Pons (tissue), 1 donor: ENCODE measurements around the gene CREBBP.
A peak's percentile ranks its signal among the peaks of the same experiment; 100 is the strongest.

Experiments
- DNase-seq: peaks from one replicate; pipeline ENCODE4 v3.0.0-alpha.2; 2016; ENCODE audit warnings: low spot score

The CREBBP gene

DNA sequence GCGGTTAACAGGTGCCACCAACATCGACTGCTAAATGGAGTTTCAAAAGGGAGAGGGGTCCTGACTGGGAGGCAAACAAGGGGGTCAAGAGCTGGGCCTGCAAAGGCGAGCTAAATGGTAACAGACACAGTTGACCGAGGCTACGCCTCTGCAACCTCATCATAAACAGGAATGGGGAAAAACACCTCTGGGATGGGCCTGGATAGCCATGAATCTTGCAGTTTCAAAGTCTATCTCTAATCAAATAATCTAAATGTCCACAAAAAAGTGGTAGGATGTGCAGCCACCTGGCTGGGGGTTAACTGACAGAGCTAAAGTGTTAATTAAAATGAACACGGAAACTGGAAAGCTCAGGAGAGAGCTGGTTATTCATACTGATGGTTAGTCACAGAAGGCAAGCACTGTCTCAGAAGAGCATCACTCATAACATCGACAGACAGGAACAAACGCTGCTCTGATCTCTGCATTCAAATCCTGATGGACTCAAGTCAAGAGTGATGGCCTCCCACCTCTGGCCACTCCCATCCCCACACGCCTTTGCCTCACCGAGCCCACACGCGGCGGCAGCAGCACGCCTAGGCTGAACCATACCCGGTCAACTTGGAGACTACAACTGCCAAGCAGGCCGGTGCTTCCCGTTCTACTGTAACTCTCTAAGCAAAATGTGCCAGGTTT lies 56.3 kb downstream of the CREBBP start:
- no peak for DNase-seq

DNA sequence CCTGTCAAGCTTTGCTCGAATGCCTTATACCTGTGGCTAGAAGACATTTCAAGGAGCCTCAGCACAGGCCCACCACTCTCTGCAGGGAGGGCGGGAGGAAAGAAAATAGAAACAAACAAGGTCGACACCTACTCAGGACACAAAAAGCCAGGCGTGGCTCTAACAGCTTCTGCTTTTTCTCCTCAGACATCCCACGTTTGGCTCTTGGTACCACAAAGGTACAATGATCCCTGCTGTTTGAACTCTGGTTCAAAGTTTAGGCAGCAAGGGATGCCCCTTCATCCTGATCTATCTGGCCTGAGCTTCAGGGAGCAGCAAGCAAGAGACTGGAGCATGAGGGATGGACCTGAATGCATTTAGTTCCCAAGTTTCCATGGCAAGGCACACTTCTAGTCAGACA lies 57.1 kb downstream of the CREBBP start:
- DNase-seq = no peak

GRCh38 chr16:3822366-3823045 lies 58.0 kb downstream of the CREBBP start:
- no peak for DNase-seq

GRCh38 chr16:3821184-3821583 lies 59.3 kb downstream of the CREBBP start:
- DNase-seq = no peak

- peak; percentile 45 for DNase-seq
Measured at GRCh38 chr16:3819746-3820724, 60.5 kb downstream of the CREBBP start.

- DNase-seq = no peak
Measured at GRCh38 chr16:3819175-3819527, 61.4 kb downstream of the CREBBP start.

DNA sequence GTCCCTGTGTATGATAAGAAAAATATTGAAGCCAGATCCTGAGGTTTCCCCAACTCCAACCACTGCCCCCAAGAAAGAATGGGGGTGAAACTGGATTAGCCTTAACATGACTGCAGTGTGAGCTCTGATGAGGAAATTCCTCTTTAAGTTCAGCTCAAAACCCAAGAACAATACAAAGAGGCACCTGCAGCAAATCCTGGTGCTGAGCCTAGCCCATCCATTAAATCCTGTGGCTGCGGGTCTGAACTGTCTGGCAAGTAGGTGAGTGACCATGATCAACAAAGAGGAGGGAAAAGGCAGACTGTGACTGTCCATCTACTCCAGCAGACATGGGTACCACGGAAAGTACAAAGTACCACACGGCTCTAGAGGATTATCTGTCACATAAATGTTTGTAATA lies 64.2 kb downstream of the CREBBP start:
- DNase-seq = no peak

DNA sequence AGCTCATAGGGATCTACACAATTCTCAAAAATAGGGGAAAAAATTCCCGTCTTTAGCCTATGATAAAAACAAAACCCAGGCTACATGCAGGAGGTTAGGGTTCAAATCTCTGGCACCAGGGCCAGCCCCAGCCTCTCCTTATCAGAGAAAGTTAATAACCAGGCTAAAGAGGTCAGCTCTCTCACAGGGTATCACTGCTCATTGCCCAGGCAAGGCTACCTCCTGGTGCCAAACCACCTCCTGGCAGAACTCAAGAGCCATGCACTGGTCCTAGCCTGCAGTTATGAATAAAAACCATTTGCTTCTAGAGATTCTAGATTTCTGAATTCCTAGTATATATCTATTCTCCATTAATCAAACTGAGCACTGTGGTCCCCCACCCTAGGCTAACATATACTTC lies 65.8 kb downstream of the CREBBP start:
- DNase-seq = no peak

DNA sequence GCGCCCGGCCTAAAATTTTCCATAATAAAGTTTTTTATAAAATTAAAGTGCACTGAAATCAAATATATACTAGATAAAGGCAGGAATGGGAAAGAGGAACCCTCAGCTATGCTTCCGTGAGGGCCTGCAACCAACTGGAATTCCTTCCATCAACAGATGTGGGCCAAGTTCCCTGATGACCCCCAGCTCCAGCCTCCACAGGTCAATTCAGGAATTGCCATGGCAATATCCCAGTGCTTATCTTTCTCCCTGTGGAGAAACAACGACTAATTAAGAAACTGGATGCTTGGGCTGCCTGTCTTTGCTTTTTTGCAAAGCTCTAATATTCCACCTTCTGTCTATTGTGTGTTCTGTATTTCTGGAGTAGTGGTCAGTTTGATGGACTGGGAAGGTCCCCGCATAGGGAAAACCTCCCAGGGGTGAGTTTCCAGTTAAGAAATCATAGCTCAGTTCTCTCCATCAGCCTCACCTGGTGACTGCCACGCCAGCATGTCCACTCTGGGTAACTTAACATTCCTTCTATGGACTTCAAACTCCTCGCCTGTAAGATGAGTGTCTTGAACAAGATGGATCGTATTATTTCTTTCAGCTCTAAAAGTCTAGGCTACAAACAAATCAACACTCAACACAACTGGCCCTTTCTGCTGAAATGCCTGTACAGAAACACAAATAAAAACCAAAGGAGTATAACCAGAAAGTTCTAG lies 67.9 kb downstream of the CREBBP start:
- no peak for DNase-seq

GRCh38 chr16:3810818-3811217 lies 69.7 kb downstream of the CREBBP start:
- no peak for DNase-seq

DNA sequence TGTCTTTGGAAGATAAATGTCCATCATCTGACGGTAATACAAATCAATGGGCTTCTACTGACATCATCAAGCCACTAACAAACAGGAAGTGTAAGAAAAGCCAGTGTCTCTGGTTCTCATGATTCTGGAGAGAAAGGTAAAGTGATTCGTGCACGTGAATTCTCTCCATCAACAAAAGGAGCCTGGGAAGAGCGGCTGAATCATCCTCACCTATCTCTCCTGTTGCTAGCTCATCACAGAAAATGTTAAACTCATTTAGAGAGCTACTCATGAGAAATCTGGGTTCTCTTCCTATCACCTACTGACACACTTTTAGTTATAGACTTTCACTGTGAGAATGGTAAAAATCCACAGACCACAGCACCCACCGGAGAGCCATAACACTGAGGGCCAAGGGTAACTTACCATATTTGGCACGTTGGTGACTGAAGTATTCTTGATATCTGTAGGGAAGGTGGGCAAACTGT lies 70.3 kb downstream of the CREBBP start:
- DNase-seq = no peak

DNA sequence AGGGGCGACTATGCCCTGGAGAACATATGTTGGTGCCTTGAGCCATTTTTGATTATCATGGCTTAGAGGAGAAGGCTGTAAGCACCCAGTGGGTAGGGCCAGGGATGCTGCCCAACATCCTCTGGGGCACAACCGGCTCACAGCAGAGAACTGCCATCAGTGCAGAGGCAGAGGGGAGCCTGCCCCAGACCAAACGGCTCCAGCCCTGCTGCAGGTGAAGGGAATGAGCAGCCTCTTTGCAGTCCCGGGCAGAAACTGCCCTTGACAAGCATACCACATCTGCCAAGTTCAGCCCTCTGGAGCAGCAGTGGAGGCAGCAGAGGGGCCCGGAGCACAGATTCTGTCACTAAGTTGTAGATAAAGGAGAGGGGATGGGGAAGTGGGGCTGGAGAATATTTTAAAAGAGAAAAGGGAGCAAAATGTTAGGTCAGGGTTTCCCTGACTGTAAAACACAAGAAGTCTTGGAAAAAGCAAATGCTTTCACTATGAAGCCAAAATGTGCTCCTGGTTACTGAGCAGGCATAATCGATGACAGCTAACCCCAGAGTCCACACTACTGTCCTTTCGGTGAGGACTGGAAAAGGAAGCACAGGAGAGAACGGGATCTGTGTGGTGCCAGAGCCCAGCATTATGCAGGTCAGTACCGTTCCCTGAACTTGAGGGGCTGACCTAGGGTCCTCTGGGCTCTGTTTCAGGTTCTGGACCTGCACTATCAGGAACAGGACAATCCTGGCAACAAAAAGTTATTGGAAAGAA lies 72.0 kb downstream of the CREBBP start:
- DNase-seq = no peak

GRCh38 chr16:3807425-3808123 lies 72.9 kb downstream of the CREBBP start:
- no peak for DNase-seq

DNA sequence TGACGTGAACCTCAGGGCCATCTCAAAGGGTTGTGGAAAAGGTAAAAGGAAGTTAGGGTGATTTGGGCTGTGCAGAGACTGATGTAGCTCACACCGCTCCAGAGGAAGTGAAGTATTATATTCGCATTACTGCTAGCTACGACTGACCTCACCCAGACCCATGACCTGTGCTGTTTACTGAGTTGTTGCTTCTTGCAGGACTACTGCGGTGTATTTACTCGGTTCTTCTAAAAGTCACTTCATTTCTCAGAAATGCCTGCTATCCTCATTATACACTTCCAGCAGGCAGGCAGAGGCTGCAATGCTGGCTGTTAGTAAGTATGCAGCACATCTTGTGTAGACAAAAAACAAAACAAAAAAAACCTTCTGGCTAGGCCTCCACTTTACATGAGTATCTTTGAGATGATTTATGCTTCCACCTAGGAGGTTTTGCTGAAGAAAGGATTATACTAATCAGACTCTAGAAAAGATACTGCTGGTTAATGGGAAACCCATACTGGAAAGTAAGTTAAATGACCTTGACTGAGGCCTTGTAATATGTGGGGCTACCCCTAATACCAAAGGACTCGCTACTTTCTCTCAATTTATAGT lies 76.0 kb downstream of the CREBBP start:
- no peak for DNase-seq

- no peak for DNase-seq
Measured at GRCh38 chr16:3800477-3801270, 79.8 kb downstream of the CREBBP start.

DNA sequence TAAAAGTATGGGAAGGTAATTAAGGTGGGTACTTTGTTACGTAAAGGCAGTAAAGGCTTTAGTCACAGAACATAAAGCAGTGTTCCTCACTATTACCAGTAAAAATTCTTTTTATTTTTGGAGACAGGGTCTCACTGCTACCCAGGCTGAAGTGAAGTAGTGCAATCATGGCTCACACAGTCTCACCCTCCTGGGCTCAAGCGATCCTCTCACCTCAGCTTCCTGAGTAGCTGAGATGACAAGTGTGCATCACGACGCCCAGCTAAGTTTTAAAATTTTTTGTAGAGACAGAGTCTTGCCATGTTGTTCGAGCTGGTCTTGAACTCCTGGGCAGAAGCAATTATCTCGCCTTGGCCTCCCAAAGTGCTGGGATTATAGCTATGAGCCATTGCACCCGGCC lies 80.5 kb downstream of the CREBBP start:
- DNase-seq = no peak

DNA sequence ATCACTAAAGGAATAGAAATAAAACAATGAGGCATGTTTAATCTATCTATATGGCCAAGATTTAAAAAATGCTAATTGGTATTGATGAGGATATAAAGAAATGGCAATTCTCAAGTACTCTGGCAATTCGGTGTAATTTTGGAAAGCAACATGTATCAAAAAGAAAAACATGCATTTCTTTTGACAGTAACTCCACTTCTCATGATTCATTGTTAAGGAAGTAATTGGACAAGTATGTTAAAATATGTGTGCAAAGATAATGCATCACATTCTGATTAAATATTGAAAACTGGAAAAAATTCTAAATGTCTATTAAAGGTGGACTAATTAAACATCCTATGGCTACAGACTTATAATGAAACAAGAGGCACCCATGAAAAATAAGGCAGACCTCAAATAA lies 81.2 kb downstream of the CREBBP start:
- DNase-seq = no peak

- no peak for DNase-seq
Measured at GRCh38 chr16:3798838-3799237, 81.7 kb downstream of the CREBBP start.
